GM12878 (cell line): ENCODE results near the gene FGFRL1. TPM values are rescaled to one million over a fixed set of nuclear protein-coding genes. Genes with fewer than 3 reads are reported as not detected.

Source experiments
- ATAC-seq: fragments of 200-7000 bp; cut with Tn5 transposase; 3 replicates; pipeline ENCODE4 v1.9.1; 2020; ENCODE audit warnings: mild to moderate bottlenecking, moderate library complexity
- BruUV-seq: library from RNA; stranded (reverse); fragments of 400-500 nt; replicated peaks from 2 replicates; lab custom pipeline; 2021; lab: Mats Ljungman, UMichigan
- CTCF ChIA-PET: fragments of 300-600 bp; sonication (Branson Sonifier 250); formaldehyde crosslinking; extraction: SDS; loops from one replicate; lab custom pipeline; 2021; ENCODE audit warnings: inconsistent platforms; lab: Yijun Ruan, JAX
- POLR2A ChIA-PET: fragments of 350-600 bp; formaldehyde crosslinking; extraction: SDS; loops from one replicate; lab custom pipeline; 2021; ENCODE audit warnings: inconsistent platforms; lab: Charles Lee
- RAD21 ChIA-PET: fragments of 300-600 bp; sonication (Branson Sonifier 250); formaldehyde crosslinking; loops from one replicate; lab custom pipeline; 2023; ENCODE audit warnings: antibody characterized with exemption; ENCODE audit not compliant: unreplicated experiment; lab: Charles Lee
- SMC1A ChIA-PET: fragments of 300-600 bp; sonication (Branson Sonifier 250); formaldehyde crosslinking; loops from one replicate; lab custom pipeline; 2023; ENCODE audit not compliant: unreplicated experiment, uncharacterized antibody; lab: Charles Lee
- DNase-seq: peaks from one replicate; pipeline ENCODE4 v3.0.0-alpha.2; 2011; ENCODE audit warnings: low read depth, low spot score
- FAIRE-seq: peaks from 3 replicates; lab custom pipeline; 2011; peaks lifted over from hg19 to GRCh38; lab: Jason Lieb, UNC
- H2AFZ ChIP-seq: 2 replicates; pipeline ENCODE4 v1.6.0; 2011; ENCODE audit warnings: low read depth, low read length, control low read depth; ENCODE audit not compliant: control insufficient read depth
- H3K27ac ChIP-seq: 2 replicates; pipeline ENCODE4 v1.5.1; 2011; ENCODE audit warnings: control low read depth; ENCODE audit not compliant: control insufficient read depth, insufficient read depth
- H3K27me3 ChIP-seq, 2 experiments: replicated peaks in 1 of 2; 2 replicates each; pipeline versions ENCODE4 v1.6.0 to v1.6.1; 2011; ENCODE audit warnings: low read length in 1 of 2; ENCODE audit not compliant: control insufficient read depth in 2 of 2, insufficient read depth in 2 of 2
- H3K36me3 ChIP-seq, 2 experiments: 2 replicates each; pipeline ENCODE4 v1.5.1; 2011; ENCODE audit warnings: low read length in 1 of 2; ENCODE audit not compliant: control insufficient read depth in 2 of 2, insufficient read depth in 2 of 2
- H3K4me1 ChIP-seq: 2 replicates; pipeline ENCODE4 v1.6.1; 2011; ENCODE audit warnings: mild to moderate bottlenecking, low read length, moderate library complexity, mixed read lengths; ENCODE audit not compliant: control insufficient read depth, insufficient read depth
- H3K4me2 ChIP-seq: 2 replicates; pipeline ENCODE4 v1.6.0; 2011; ENCODE audit warnings: control low read depth; ENCODE audit not compliant: control insufficient read depth, insufficient read depth
- H3K4me3 ChIP-seq: fragments of 200-600 bp; sonication (generic); 2 replicates; pipeline ENCODE4 v1.5.1; 2016
- H3K79me2 ChIP-seq: 2 replicates; pipeline ENCODE4 v1.6.0; 2011; ENCODE audit warnings: low read length; ENCODE audit not compliant: control insufficient read depth, insufficient read depth
- H3K9ac ChIP-seq: 2 replicates; pipeline ENCODE4 v1.8.0; 2011; ENCODE audit warnings: low read length, control low read depth, mixed read lengths; ENCODE audit not compliant: control insufficient read depth, insufficient read depth
- H3K9me3 ChIP-seq: replicated peaks from 3 replicates; pipeline ENCODE4 v1.5.1; 2011; ENCODE audit warnings: mild to moderate bottlenecking, low read length; ENCODE audit not compliant: control insufficient read depth, insufficient read depth
- H4K20me1 ChIP-seq: 2 replicates; pipeline ENCODE4 v1.6.0; 2011; ENCODE audit not compliant: control insufficient read depth, insufficient read depth
- CBX5 ChIP-seq: sonication (generic); IDR thresholded peaks from 2 replicates; pipeline ENCODE4 v1.6.1; 2016; ENCODE audit warnings: low read depth, moderate library complexity, mild to moderate bottlenecking, inconsistent platforms
- FOS ChIP-seq: IDR thresholded peaks from 3 replicates; pipeline ENCODE4 v1.6.1; 2011; ENCODE audit warnings: borderline replicate concordance; ENCODE audit not compliant: insufficient read length; ENCODE audit errors: extremely low read depth
- HCFC1 ChIP-seq: fragments of 150-350 bp; IDR thresholded peaks from 2 replicates; pipeline ENCODE4 v1.6.1; 2014; ENCODE audit warnings: low read length
- IRF4 ChIP-seq: IDR thresholded peaks from 2 replicates; pipeline ENCODE4 v1.6.1; 2011; ENCODE audit warnings: low read depth, low read length
- JUND ChIP-seq: IDR thresholded peaks from 2 replicates; pipeline ENCODE4 v1.6.1; 2012; ENCODE audit warnings: low read depth, mild to moderate bottlenecking, low read length, improper control_type of control experiment, moderate library complexity
- KAT2A ChIP-seq: conservative IDR thresholded peaks from 2 replicates; pipeline ENCODE4 v1.6.1; 2011; ENCODE audit warnings: low read depth, low read length; ENCODE audit not compliant: control insufficient read depth
- NRF1 ChIP-seq: conservative IDR thresholded peaks from 2 replicates; pipeline ENCODE4 v1.6.1; 2011; ENCODE audit warnings: mild to moderate bottlenecking, low read depth, low read length, improper control_type of control experiment
- PRDM15 ChIP-seq: fragments of 450-650 bp; formaldehyde crosslinking; IDR thresholded peaks from 2 replicates; pipeline ENCODE4 v1.4.0; 2020; ENCODE audit warnings: mild to moderate bottlenecking, moderate library complexity
- RAD51 ChIP-seq: fragments of 450-650 bp; IDR thresholded peaks from 2 replicates; pipeline ENCODE4 v1.6.1; 2016; ENCODE audit warnings: moderate library complexity, mild to moderate bottlenecking, inconsistent platforms
- RBBP5 ChIP-seq: fragments of 200-600 bp; sonication (generic); conservative IDR thresholded peaks from 2 replicates; pipeline ENCODE4 v1.6.1; 2016
- SMAD5 ChIP-seq: IDR thresholded peaks from 2 replicates; pipeline ENCODE4 v1.6.1; 2016; ENCODE audit warnings: antibody characterized with exemption, low read depth
- SP1 ChIP-seq: IDR thresholded peaks from one replicate; pipeline ENCODE4 v1.6.1; 2011; ENCODE audit warnings: low read depth, low read length
- TCF12 ChIP-seq: IDR thresholded peaks from 2 replicates; pipeline ENCODE4 v1.6.1; 2011; ENCODE audit warnings: low read depth, mild to moderate bottlenecking, low read length
- ZNF384 ChIP-seq: IDR thresholded peaks from 2 replicates; pipeline ENCODE4 v1.6.1; 2012; ENCODE audit warnings: low read depth, mild to moderate bottlenecking, low read length, improper control_type of control experiment, borderline replicate concordance
- WGBS: methylation state at CpG from one replicate; pipeline ENCODE4 v1.1.6; 2016; ENCODE audit warnings: low lambda C conversion rate; ENCODE audit not compliant: insufficient replicate concordance, insufficient coverage; ENCODE audit errors: missing lambda C conversion rate; 5-methylcytosine and 5-hydroxymethylcytosine counted together
- in situ Hi-C: fragments of 300-500 bp; cut with MboI; formaldehyde crosslinking; loops from 9 replicates; pipeline ENCODE4 v1.14.3; 2018; ENCODE audit warnings: mixed read lengths
- intact Hi-C: fragments of 100-400 bp; cut with micrococcal nuclease; formaldehyde crosslinking; loops from one replicate; pipeline ENCODE4 v1.14.2; 2022; ENCODE audit not compliant: unreplicated experiment
- polyA plus RNA-seq, 11 experiments: library from polyadenylated mRNA; depleted of rRNA in 4 of 11; unstranded in 6 of 11; stranded (reverse) in 5 of 11; fragments of >200 nt; fragmentation: Nextera tagmentation in 4 of 11; fragmentation: Illumina TruSeq in 1 of 11; extraction: Ambion mirVana in 4 of 11; extraction: Trizol in 1 of 11; gene quantifications; 1 replicate in 1 of 11; 2 replicates in 10 of 11; pipeline versions ENCODE4 v1.2.1 to v1.2.3, GENCODE V29; 2011 to 2016; ENCODE audit warnings: inconsistent platforms in 2 of 11, missing spikeins in 2 of 11, low read depth in 1 of 11
- total RNA-seq, 4 experiments: library from RNA; depleted of rRNA in 3 of 4; stranded (reverse); fragments of >200 nt in 3 of 4; fragmentation: Illumina TruSeq in 1 of 4; extraction: Trizol in 1 of 4; gene quantifications; 2 replicates each; pipeline versions ENCODE4 v1.2.1 to v1.2.3, GENCODE V29; 2013 to 2021
- TF ChIP-seq, protein P1 (sequence below): IDR thresholded peaks from 2 replicates; pipeline ENCODE4 v1.6.1; 2012; ENCODE audit warnings: low read length, inconsistent platforms
- TF ChIP-seq, protein P2 (sequence below): IDR thresholded peaks from 2 replicates; pipeline ENCODE4 v1.6.1; 2011; ENCODE audit warnings: borderline replicate concordance, low read depth, mild to moderate bottlenecking, moderate library complexity, mixed read lengths, low read length; ENCODE audit not compliant: insufficient read depth; ENCODE audit errors: extremely low read length

The FGFRL1 gene
- total and polyA plus RNA-seq, 10 of the 15 experiments (the other 5 are each of a cell fraction or from before 2014, with no cell fraction given), result 0.02 to 1.5 (median 0.29) TPM; not detected in 2

DNA sequence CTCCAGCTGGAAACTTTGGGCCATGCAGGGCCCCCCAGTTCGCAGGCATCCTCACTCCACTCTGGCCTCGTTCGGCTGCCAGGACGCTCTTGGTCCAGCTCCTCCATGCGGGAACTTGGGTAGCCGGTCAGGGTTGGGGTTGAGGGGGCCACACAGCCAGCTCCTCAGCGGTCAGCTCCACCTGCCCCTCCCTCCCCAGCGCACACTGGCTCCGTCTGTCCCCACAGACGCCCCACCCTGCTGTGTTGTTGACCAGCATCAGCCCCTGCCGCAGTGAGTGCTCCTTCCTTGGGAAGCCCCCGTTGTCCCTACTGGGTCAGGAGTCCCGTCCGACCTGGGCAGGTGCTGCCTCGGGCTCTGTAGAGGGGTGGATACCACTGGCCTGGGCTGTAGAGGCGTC lies 5.8 kb downstream of the FGFRL1 start:
- H3K4me1 ChIP-seq, result peaks cover 11% of the 10 kb centered on the region
- in situ Hi-C loops, result no loop called here
- ChIA-PET RAD21 (no interaction called here), CTCF (no interaction called here), SMC1A (no interaction called here), POLR2A (no interaction called here)
- no peaks in the 10 kb centered on the region for H3K9me3 ChIP-seq
- no peak overlapping the region for H3K9ac ChIP-seq
- no peaks in the 10 kb centered on the region; the same call in 1 of the 2 replicates for H4K20me1 ChIP-seq
- H3K79me2 ChIP-seq, result no peaks in the 10 kb centered on the region
- no peaks in the 10 kb centered on the region for H3K27me3 ChIP-seq
- no peak overlapping the region for H3K4me3 ChIP-seq
- FAIRE-seq (no peak), ATAC-seq (no peak), DNase-seq (no peak)
- TF ChIP-seq RAD51, result no peak
- no peak for TF ChIP-seq HCFC1
- TF ChIP-seq PRDM15 (CRISPR knock-in tag), result no peak
- TF ChIP-seq, protein P1, sequence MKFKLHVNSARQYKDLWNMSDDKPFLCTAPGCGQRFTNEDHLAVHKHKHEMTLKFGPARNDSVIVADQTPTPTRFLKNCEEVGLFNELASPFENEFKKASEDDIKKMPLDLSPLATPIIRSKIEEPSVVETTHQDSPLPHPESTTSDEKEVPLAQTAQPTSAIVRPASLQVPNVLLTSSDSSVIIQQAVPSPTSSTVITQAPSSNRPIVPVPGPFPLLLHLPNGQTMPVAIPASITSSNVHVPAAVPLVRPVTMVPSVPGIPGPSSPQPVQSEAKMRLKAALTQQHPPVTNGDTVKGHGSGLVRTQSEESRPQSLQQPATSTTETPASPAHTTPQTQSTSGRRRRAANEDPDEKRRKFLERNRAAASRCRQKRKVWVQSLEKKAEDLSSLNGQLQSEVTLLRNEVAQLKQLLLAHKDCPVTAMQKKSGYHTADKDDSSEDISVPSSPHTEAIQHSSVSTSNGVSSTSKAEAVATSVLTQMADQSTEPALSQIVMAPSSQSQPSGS, result no peak
- TF ChIP-seq RBBP5, result no peak
- no peak for TF ChIP-seq KAT2A
- TF ChIP-seq, protein P2, sequence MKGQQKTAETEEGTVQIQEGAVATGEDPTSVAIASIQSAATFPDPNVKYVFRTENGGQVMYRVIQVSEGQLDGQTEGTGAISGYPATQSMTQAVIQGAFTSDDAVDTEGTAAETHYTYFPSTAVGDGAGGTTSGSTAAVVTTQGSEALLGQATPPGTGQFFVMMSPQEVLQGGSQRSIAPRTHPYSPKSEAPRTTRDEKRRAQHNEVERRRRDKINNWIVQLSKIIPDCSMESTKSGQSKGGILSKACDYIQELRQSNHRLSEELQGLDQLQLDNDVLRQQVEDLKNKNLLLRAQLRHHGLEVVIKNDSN, result no peak
- no peak for TF ChIP-seq IRF4
- no peak for TF ChIP-seq NRF1
- no peak for TF ChIP-seq JUND
- TF ChIP-seq SP1, result no peak
- no peak for TF ChIP-seq SMAD5
- TF ChIP-seq FOS, result no peak
- no peak for TF ChIP-seq CBX5
- no peak for TF ChIP-seq ZNF384
- TF ChIP-seq TCF12, result no peak
- intact Hi-C loops, result no loop called here
- no TSS peak for BruUV-seq
- no peak overlapping the region for H3K27ac ChIP-seq
- H3K4me2 ChIP-seq, result no peak overlapping the region
- no peak overlapping the region for H2AFZ ChIP-seq
- 33% methylated on average over 15 of the region's 16 CpGs for WGBS
- H3K36me3 ChIP-seq, result no peaks in the 10 kb centered on the region
